OCI-LY7 (cell line): ENCODE results near the gene SPDYE17. TPM values are rescaled to one million over a fixed set of nuclear protein-coding genes. Genes with fewer than 3 reads are reported as not detected.
"Not testable (repeated sequence)": the region's sequence is repeated elsewhere in the genome, so short reads cannot be mapped to it uniquely, and the experiment has no call there.

Experiments
- BruUV-seq: library from RNA; stranded (reverse); fragments of 400-500 nt; replicated peaks from 2 replicates; lab custom pipeline; 2021; lab: Mats Ljungman, UMichigan
- CTCF ChIA-PET: fragments of 300-600 bp; sonication (Branson Sonifier 250); formaldehyde crosslinking; loops from one replicate; lab custom pipeline; 2022; ENCODE audit warnings: antibody characterized with exemption; ENCODE audit not compliant: unreplicated experiment; lab: Charles Lee
- POLR2A ChIA-PET: fragments of 300-600 bp; sonication (Branson Sonifier 250); formaldehyde crosslinking; loops from one replicate; lab custom pipeline; 2022; ENCODE audit warnings: antibody characterized with exemption; lab: Charles Lee
- DNase-seq: peaks from one replicate; pipeline ENCODE4 v3.0.0-alpha.2; 2015; ENCODE audit warnings: low spot score
- H2AFZ ChIP-seq: fragments of 200-600 bp; sonication (generic), shearing (Covaris generic); 2 replicates; pipeline ENCODE4 v1.6.1; 2014; ENCODE audit warnings: mild to moderate bottlenecking, antibody characterized with exemption, low read length, moderate library complexity
- H3K27ac ChIP-seq: fragments of 200-600 bp; sonication (generic); 2 replicates; pipeline ENCODE4 v1.5.1; 2014; ENCODE audit warnings: mixed run types, low read depth, mild to moderate bottlenecking, moderate library complexity, low read length, inconsistent platforms; ENCODE audit not compliant: poor library complexity, severe bottlenecking
- H3K36me3 ChIP-seq: fragments of 200-600 bp; sonication (generic); 2 replicates; pipeline ENCODE4 v1.6.1; 2014; ENCODE audit warnings: mild to moderate bottlenecking, antibody characterized with exemption, low read length, moderate library complexity, mixed read lengths; ENCODE audit not compliant: insufficient read depth
- H3K4me1 ChIP-seq: fragments of 200-600 bp; sonication (generic); 2 replicates; pipeline ENCODE4 v1.5.1; 2014; ENCODE audit warnings: mild to moderate bottlenecking, low read length; ENCODE audit not compliant: insufficient read depth, poor library complexity, severe bottlenecking
- H3K4me2 ChIP-seq: fragments of 200-600 bp; sonication (generic); 2 replicates; pipeline ENCODE4 v1.6.1; 2014; ENCODE audit warnings: mild to moderate bottlenecking, low read length
- H3K4me3 ChIP-seq: fragments of 200-600 bp; sonication (generic); 2 replicates; pipeline ENCODE4 v1.5.1; 2014; ENCODE audit warnings: mild to moderate bottlenecking, low read depth, low read length; ENCODE audit not compliant: poor library complexity, severe bottlenecking
- H3K79me2 ChIP-seq: fragments of 200-600 bp; sonication (generic); 2 replicates; pipeline ENCODE4 v1.6.1; 2016; ENCODE audit warnings: low read depth, mild to moderate bottlenecking, low read length, moderate library complexity, mixed read lengths; ENCODE audit not compliant: insufficient read depth
- H3K9me2 ChIP-seq: fragments of 200-600 bp; sonication (generic); 2 replicates; pipeline ENCODE4 v1.6.1; 2016; ENCODE audit warnings: mild to moderate bottlenecking, low read length, mixed read lengths; ENCODE audit not compliant: insufficient read depth
- H3K9me3 ChIP-seq: fragments of 200-600 bp; sonication (generic); 2 replicates; pipeline ENCODE4 v1.6.1; 2014; ENCODE audit warnings: mild to moderate bottlenecking, mixed run types, low read length, mixed read lengths
- H4K20me1 ChIP-seq: fragments of 200-600 bp; sonication (generic); 2 replicates; pipeline ENCODE4 v1.6.1; 2014; ENCODE audit warnings: mild to moderate bottlenecking, antibody characterized with exemption, low read length, moderate library complexity, mixed read lengths; ENCODE audit not compliant: insufficient read depth
- intact Hi-C: fragments of 100-400 bp; cut with micrococcal nuclease; formaldehyde crosslinking; loops from one replicate; pipeline ENCODE4 v1.10.0; 2022; ENCODE audit not compliant: unreplicated experiment
- total RNA-seq, 2 experiments: library from RNA; depleted of rRNA in 1 of 2; stranded (reverse); fragments of >200 nt in 1 of 2; shearing (Covaris generic) in 1 of 2; gene quantifications; 2 replicates each; pipeline ENCODE4 v1.2.3, GENCODE V29; 2014 to 2022

SPDYE17 gene
- total RNA-seq, 2 experiments from 2014 or later: not detected

GRCh38 chr7:77071108-77071507 is 38.9 kb upstream of the SPDYE17 start:
- H2AFZ ChIP-seq, CTCF ChIA-PET, H3K79me2 ChIP-seq, H3K4me2 ChIP-seq, POLR2A ChIA-PET, DNase-seq, BruUV-seq, H3K4me1 ChIP-seq, H3K27ac ChIP-seq, H3K4me3 ChIP-seq, H3K9me3 ChIP-seq, intact Hi-C loops, H3K36me3 ChIP-seq, H3K9me2 ChIP-seq, H4K20me1 ChIP-seq: not testable (repeated sequence)

- H3K36me3 ChIP-seq, H3K4me1 ChIP-seq, H3K4me2 ChIP-seq, H4K20me1 ChIP-seq, BruUV-seq, H3K9me2 ChIP-seq, H3K27ac ChIP-seq, POLR2A ChIA-PET, DNase-seq, H2AFZ ChIP-seq, H3K9me3 ChIP-seq, CTCF ChIA-PET, H3K4me3 ChIP-seq, intact Hi-C loops, H3K79me2 ChIP-seq: not testable (repeated sequence)
Measured at GRCh38 chr7:77065869-77066268, 33.7 kb upstream of the SPDYE17 start.

GRCh38 chr7:77063732-77064131 is 31.6 kb upstream of the SPDYE17 start:
- H3K79me2 ChIP-seq, H2AFZ ChIP-seq, DNase-seq, H3K4me1 ChIP-seq, H3K4me3 ChIP-seq, H3K27ac ChIP-seq, intact Hi-C loops, H3K9me2 ChIP-seq, H3K9me3 ChIP-seq, H4K20me1 ChIP-seq, CTCF ChIA-PET, H3K4me2 ChIP-seq, H3K36me3 ChIP-seq, BruUV-seq, POLR2A ChIA-PET: not testable (repeated sequence)

- H4K20me1 ChIP-seq, H2AFZ ChIP-seq, H3K4me2 ChIP-seq, H3K4me1 ChIP-seq, H3K4me3 ChIP-seq, BruUV-seq, CTCF ChIA-PET, DNase-seq, H3K36me3 ChIP-seq, POLR2A ChIA-PET, intact Hi-C loops, H3K79me2 ChIP-seq, H3K27ac ChIP-seq, H3K9me3 ChIP-seq, H3K9me2 ChIP-seq: not testable (repeated sequence)
Measured at GRCh38 chr7:77062557-77062956, 30.4 kb upstream of the SPDYE17 start, which contains the start of gene SPDYE18. Gene SPDYE18 (minus strand): TSS chr7:77062558. CDS start chr7:77060512, 2,046 bp downstream.

GRCh38 chr7:77026349-77026748 is 5.8 kb downstream of the SPDYE17 start:
- BruUV-seq, H3K9me2 ChIP-seq, H3K4me2 ChIP-seq, H3K4me1 ChIP-seq, H2AFZ ChIP-seq, H3K36me3 ChIP-seq, H3K79me2 ChIP-seq, DNase-seq, H4K20me1 ChIP-seq, H3K27ac ChIP-seq, H3K9me3 ChIP-seq, intact Hi-C loops, POLR2A ChIA-PET, CTCF ChIA-PET, H3K4me3 ChIP-seq: not testable (repeated sequence)

GRCh38 chr7:77010074-77010680 is 22.0 kb downstream of the SPDYE17 start:
- POLR2A ChIA-PET, H3K36me3 ChIP-seq, H4K20me1 ChIP-seq, CTCF ChIA-PET, intact Hi-C loops, BruUV-seq, H3K9me2 ChIP-seq, H3K4me3 ChIP-seq, H3K27ac ChIP-seq, DNase-seq, H3K79me2 ChIP-seq, H3K9me3 ChIP-seq, H3K4me1 ChIP-seq, H2AFZ ChIP-seq, H3K4me2 ChIP-seq: not testable (repeated sequence)
